Cardiac septum (tissue), 1 donor: Measurements from ENCODE around the gene SRRM2. TPM values are rescaled to one million over a fixed set of nuclear protein-coding genes. Genes with fewer than 3 reads are reported as not detected.

Source experiments
- DNase-seq: peaks from one replicate; pipeline ENCODE4 v3.0.0-alpha.2; 2020; ENCODE audit warnings: low spot score
- intact Hi-C: fragments of 100-400 bp; cut with DNase I; formaldehyde crosslinking; loops from one replicate; pipeline ENCODE4 v1.14.0; 2022
- total RNA-seq: library from RNA; stranded (reverse); fragmentation: NEBNext Ultra II Directional; extraction: Animal tissue kit (Norgen Biotek cat#: 25700); gene quantifications from one replicate; pipeline ENCODE4 v1.2.1, GENCODE V29; 2021
- donor health status: DM: no; HTN: no; CAD: no.

The SRRM2 gene
- total RNA-seq, 1 donor from 2014 or later: 335 TPM

- intact Hi-C loops: loop anchor here (10.0 kb wide), 1 partner anchor 50 kb away; the partner anchor contains the start of gene PRSS33
- no peak for DNase-seq
Measured at GRCh38 chr16:2734844-2735515, 17.5 kb upstream of the SRRM2 start.

- no peak for DNase-seq
- intact Hi-C loops: loop anchor here (10.0 kb wide), 1 partner anchor 48 kb away; the partner anchor contains the start of gene PRSS33
Measured at GRCh38 chr16:2736476-2737237, 15.8 kb upstream of the SRRM2 start.

GRCh38 chr16:2737238-2737605 is 15.2 kb upstream of the SRRM2 start:
- DNase-seq: no peak
- intact Hi-C loops: loop anchor here (10.0 kb wide), 1 partner anchor 48 kb away; the partner anchor contains the start of gene PRSS33

GRCh38 chr16:2737895-2738418 is 14.5 kb upstream of the SRRM2 start:
- intact Hi-C loops: loop anchor here (10.0 kb wide), 1 partner anchor 47 kb away; the partner anchor contains the start of gene PRSS33

GRCh38 chr16:2738615-2739014 is 13.8 kb upstream of the SRRM2 start:
- DNase-seq: no peak
- intact Hi-C loops: loop anchor here (10.0 kb wide), 1 partner anchor 46 kb away; the partner anchor contains the start of gene PRSS33

More at GRCh38 chr16:2737895-2738418, 14.5 kb upstream of the SRRM2 start:
- DNase-seq: no peak

GRCh38 chr16:2739625-2740430 is 12.6 kb upstream of the SRRM2 start:
- intact Hi-C loops: loop anchor here (10.0 kb wide), 1 partner anchor 45 kb away; the partner anchor contains the start of gene PRSS33

GRCh38 chr16:2740476-2740875 is 12.0 kb upstream of the SRRM2 start:
- intact Hi-C loops: no loop called here
- DNase-seq: no peak

More at GRCh38 chr16:2739625-2740430, 12.6 kb upstream of the SRRM2 start:
- no peak for DNase-seq

GRCh38 chr16:2741168-2741567 is 11.3 kb upstream of the SRRM2 start:
- intact Hi-C loops: no loop called here
- DNase-seq: no peak

GRCh38 chr16:2742323-2743006 is 10.0 kb upstream of the SRRM2 start:
- no peak for DNase-seq
- intact Hi-C loops: no loop called here

- no peak for DNase-seq
- intact Hi-C loops: no loop called here
Measured at GRCh38 chr16:2743007-2743810, 9.2 kb upstream of the SRRM2 start.

GRCh38 chr16:2744711-2745110 is 7.7 kb upstream of the SRRM2 start:
- intact Hi-C loops: no loop called here

GRCh38 chr16:2745116-2745890 is 7.1 kb upstream of the SRRM2 start:
- no peak for DNase-seq
- intact Hi-C loops: no loop called here

More at GRCh38 chr16:2744711-2745110, 7.7 kb upstream of the SRRM2 start:
- no peak for DNase-seq

- DNase-seq: no peak
- intact Hi-C loops: no loop called here
Measured at GRCh38 chr16:2745961-2746360, 6.5 kb upstream of the SRRM2 start.

GRCh38 chr16:2748757-2749455 is 3.5 kb upstream of the SRRM2 start:
- no peak for DNase-seq
- intact Hi-C loops: no loop called here

- DNase-seq: no peak
- intact Hi-C loops: no loop called here
Measured at GRCh38 chr16:2749476-2749875, 3.0 kb upstream of the SRRM2 start.

- no peak for DNase-seq
- intact Hi-C loops: loop anchor here (5.0 kb wide), 1 partner anchor 162 kb away; the partner anchor contains the start of gene FLYWCH1
Measured at GRCh38 chr16:2749936-2750335, 2.5 kb upstream of the SRRM2 start.

GRCh38 chr16:2751577-2752034 is 832 bp upstream of the SRRM2 start:
- intact Hi-C loops: loop anchor here (2.0 to 5.0 kb wide), 3 partner anchors 25 to 161 kb away; partner anchors contain the start of genes ELOB, FLYWCH1 and PRSS27
- no peak for DNase-seq
